CD4-positive, alpha-beta T cell (primary cell): ENCODE results near the gene PWWP2A. TPM values are rescaled to one million over a fixed set of nuclear protein-coding genes. Genes with fewer than 3 reads are reported as not detected.

Experiments
- ATAC-seq: fragments of 200-7000 bp; cut with Tn5 transposase; one replicate; pipeline ENCODE4 v1.10.0; 2022; ENCODE audit warnings: mild to moderate bottlenecking; ENCODE audit not compliant: poor library complexity
- CTCF ChIA-PET: fragments of 350-600 bp; sonication (Branson Sonifier 250); formaldehyde crosslinking; loops from one replicate; lab custom pipeline; 2021; ENCODE audit warnings: antibody characterized with exemption, inconsistent platforms; lab: Charles Lee
- POLR2A ChIA-PET: fragments of 350-600 bp; sonication (Branson Sonifier 250); formaldehyde crosslinking; loops from one replicate; lab custom pipeline; 2021; ENCODE audit warnings: antibody characterized with exemption, inconsistent platforms; lab: Charles Lee
- DNase-seq, 14 experiments: peaks; one replicate each; pipeline ENCODE4 v3.0.0-alpha.2; 2013 to 2020; ENCODE audit warnings: mixed read lengths in 2 of 14
- H3K27ac ChIP-seq, 2 donors: one replicate each; pipeline versions ENCODE4 v1.5.1 to v1.7.0; 2013; ENCODE audit warnings: low read length in 2 of 2, low read depth in 1 of 2, mild to moderate bottlenecking in 1 of 2
- H3K27me3 ChIP-seq, 2 experiments: 1 replicate in 1 of 2; 2 replicates in 1 of 2; pipeline versions ENCODE4 v1.6.1 to v1.7.0; 2013; ENCODE audit warnings: low read length in 2 of 2, control low read depth in 1 of 2, mild to moderate bottlenecking in 1 of 2, moderate library complexity in 1 of 2; ENCODE audit not compliant: insufficient read depth in 2 of 2, control insufficient read depth in 1 of 2
- H3K36me3 ChIP-seq: one replicate; pipeline ENCODE4 v1.6.1; 2013; ENCODE audit warnings: low read length, control low read depth; ENCODE audit not compliant: insufficient read depth
- H3K4me1 ChIP-seq: one replicate; pipeline ENCODE4 v1.6.1; 2013; ENCODE audit warnings: low read length, control low read depth; ENCODE audit not compliant: insufficient read depth
- H3K4me3 ChIP-seq: one replicate; pipeline ENCODE4 v1.5.1; 2013; ENCODE audit warnings: mild to moderate bottlenecking, low read length, moderate library complexity
- H3K9me3 ChIP-seq, 2 experiments: 1 replicate in 1 of 2; 2 replicates in 1 of 2; pipeline versions ENCODE4 v1.6.1 to v1.7.0; 2013; ENCODE audit warnings: low read length in 2 of 2, mild to moderate bottlenecking in 2 of 2, control low read depth in 1 of 2, moderate library complexity in 1 of 2; ENCODE audit not compliant: control insufficient read depth in 1 of 2, insufficient read depth in 1 of 2
- H3K27ac Mint-ChIP-seq: one replicate; pipeline ENCODE4 v1.8.0; 2020; ENCODE audit warnings: mixed read lengths
- H3K27me3 Mint-ChIP-seq: one replicate; pipeline ENCODE4 v1.8.0; 2021; ENCODE audit warnings: mixed read lengths
- H3K36me3 Mint-ChIP-seq: one replicate; pipeline ENCODE4 v1.8.0; 2021; ENCODE audit warnings: low read depth, mixed read lengths
- H3K4me1 Mint-ChIP-seq: one replicate; pipeline ENCODE4 v1.8.0; 2021; ENCODE audit warnings: low read depth, mixed read lengths
- H3K4me3 Mint-ChIP-seq: one replicate; pipeline ENCODE4 v1.8.0; 2020; ENCODE audit warnings: mild to moderate bottlenecking, mixed read lengths
- H3K9me3 Mint-ChIP-seq: one replicate; pipeline ENCODE4 v1.8.0; 2020; ENCODE audit warnings: mixed read lengths
- intact Hi-C, 2 experiments: fragments of 100-400 bp; cut with DNase I in 1 of 2; cut with micrococcal nuclease in 1 of 2; formaldehyde crosslinking; loops; one replicate each; pipeline versions ENCODE4 v1.15.1 to v1.9.0; 2023 to 2025; cut with DNase I, micrococcal nuclease
- total RNA-seq, 174 experiments: library from RNA in 2 of 174; stranded (reverse) in 2 of 174; gene quantifications; one replicate each; pipeline ENCODE4 v1.2.3 and lab custom pipeline; 2021 to 2026
- TF ChIP-seq, protein P1 (sequence below): fragments of 200-600 bp; IDR thresholded peaks from one replicate; pipeline ENCODE4 v1.8.0; 2022; ENCODE audit warnings: antibody characterized with exemption, mild to moderate bottlenecking

PWWP2A gene
- total RNA-seq, 2 experiments from 2014 or later = 18.2 to 23.2 TPM

DNA sequence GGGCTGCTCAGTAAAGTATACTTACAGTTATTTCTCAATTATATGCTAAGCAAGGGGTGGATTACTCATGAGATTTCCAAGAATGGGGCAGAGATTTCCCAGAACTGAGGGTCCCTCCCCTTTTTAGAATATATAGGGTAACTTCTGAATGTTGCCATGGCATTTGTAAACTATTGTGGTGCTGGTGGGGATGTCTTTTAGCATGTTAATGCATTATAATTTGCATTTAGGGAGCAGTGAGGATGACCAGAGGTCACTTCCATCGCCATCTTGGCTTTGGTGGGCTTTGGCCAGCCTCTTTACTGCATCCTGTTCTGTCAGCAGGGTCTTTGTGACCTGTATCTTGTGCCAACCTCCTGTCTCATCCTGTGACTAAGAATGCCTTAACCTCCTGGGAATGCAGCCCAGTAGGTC is 74.9 kb downstream of the PWWP2A start:
- no peak for ATAC-seq
- H3K36me3 ChIP-seq = peaks cover 67% of the 10 kb centered on the region
- H3K9me3 Mint-ChIP-seq = no peaks in the 10 kb centered on the region
- TF ChIP-seq, protein P1, sequence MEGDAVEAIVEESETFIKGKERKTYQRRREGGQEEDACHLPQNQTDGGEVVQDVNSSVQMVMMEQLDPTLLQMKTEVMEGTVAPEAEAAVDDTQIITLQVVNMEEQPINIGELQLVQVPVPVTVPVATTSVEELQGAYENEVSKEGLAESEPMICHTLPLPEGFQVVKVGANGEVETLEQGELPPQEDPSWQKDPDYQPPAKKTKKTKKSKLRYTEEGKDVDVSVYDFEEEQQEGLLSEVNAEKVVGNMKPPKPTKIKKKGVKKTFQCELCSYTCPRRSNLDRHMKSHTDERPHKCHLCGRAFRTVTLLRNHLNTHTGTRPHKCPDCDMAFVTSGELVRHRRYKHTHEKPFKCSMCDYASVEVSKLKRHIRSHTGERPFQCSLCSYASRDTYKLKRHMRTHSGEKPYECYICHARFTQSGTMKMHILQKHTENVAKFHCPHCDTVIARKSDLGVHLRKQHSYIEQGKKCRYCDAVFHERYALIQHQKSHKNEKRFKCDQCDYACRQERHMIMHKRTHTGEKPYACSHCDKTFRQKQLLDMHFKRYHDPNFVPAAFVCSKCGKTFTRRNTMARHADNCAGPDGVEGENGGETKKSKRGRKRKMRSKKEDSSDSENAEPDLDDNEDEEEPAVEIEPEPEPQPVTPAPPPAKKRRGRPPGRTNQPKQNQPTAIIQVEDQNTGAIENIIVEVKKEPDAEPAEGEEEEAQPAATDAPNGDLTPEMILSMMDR = no peak
- intact Hi-C loops = no loop called here
- no peaks in the 10 kb centered on the region for H3K9me3 ChIP-seq
- no peaks in the 10 kb centered on the region for H3K4me1 ChIP-seq
- H3K4me1 Mint-ChIP-seq = no peaks in the 10 kb centered on the region
- POLR2A ChIA-PET = no interaction called here
- H3K4me3 ChIP-seq = no peak overlapping the region
- H3K36me3 Mint-ChIP-seq = peaks cover 85% of the 10 kb centered on the region
- H3K4me3 Mint-ChIP-seq = no peak overlapping the region
- H3K27ac Mint-ChIP-seq = no peak overlapping the region
- CTCF ChIA-PET = no interaction called here
- no peak for DNase-seq
- no peak overlapping the region for H3K27ac ChIP-seq
- H3K27me3 Mint-ChIP-seq = no peaks in the 10 kb centered on the region
- H3K27me3 ChIP-seq = no peaks in the 10 kb centered on the region

DNA sequence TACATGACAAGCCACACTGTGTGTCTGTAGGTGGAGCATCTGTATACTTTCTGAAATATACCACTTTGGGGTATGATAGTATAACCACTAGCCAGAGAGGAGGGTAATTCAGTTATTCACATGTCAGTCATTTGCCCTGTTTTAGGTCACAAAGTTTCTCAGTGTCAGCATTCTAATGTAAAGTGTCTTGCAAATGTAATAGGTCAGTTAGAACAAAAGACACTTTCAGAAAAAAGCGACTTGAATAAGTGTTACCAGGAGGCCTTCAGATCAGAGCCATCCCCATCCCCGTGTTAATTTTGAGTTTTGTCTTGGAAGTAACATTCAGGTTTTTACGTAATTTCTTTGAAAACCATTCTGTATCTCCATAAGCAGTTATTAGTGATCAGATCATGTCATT is 76.6 kb downstream of the PWWP2A start:
- Histone ChIP-seq H3K27me3 (no peaks in the 10 kb centered on the region), H3K36me3 (peaks cover 65% of the 10 kb centered on the region), H3K4me3 (no peak overlapping the region), H3K27ac (no peak overlapping the region), H3K9me3 (no peaks in the 10 kb centered on the region), H3K4me1 (no peaks in the 10 kb centered on the region)
- Mint-ChIP-seq H3K27ac (no peak overlapping the region), H3K4me1 (no peaks in the 10 kb centered on the region), H3K36me3 (peaks cover 85% of the 10 kb centered on the region), H3K4me3 (no peak overlapping the region), H3K27me3 (no peaks in the 10 kb centered on the region), H3K9me3 (no peaks in the 10 kb centered on the region)
- ChIA-PET CTCF (no interaction called here), POLR2A (no interaction called here)
- DNase-seq = no peak
- TF ChIP-seq, protein P1 = no peak
- intact Hi-C loops = no loop called here
- no peak for ATAC-seq

Other genes with a start within 250 kb of the PWWP2A start
- not detected for gene ADRA1B, start 203.0 kb downstream of the PWWP2A start, total RNA-seq
- 10 to 100 TPM; 15.9 to 16.3 TPM for gene TTC1, start 110.3 kb downstream of the PWWP2A start, total RNA-seq
- gene FABP6, start 110.1 kb upstream of the PWWP2A start, total RNA-seq = not detected
- not detected for gene CCNJL, start 193.1 kb upstream of the PWWP2A start, total RNA-seq